HFF-Myc (cell line): ENCODE results near the gene UBE2D2.

Source experiments
- DNase-seq: peaks from one replicate; pipeline ENCODE4 v3.0.0-alpha.2; 2011; ENCODE audit warnings: low read depth; ENCODE audit errors: extremely low read depth
- H3K4me3 ChIP-seq: replicated peaks from 2 replicates; pipeline ENCODE4 v1.5.1; 2011; ENCODE audit warnings: low read depth, mild to moderate bottlenecking, control low read depth, low read length
- TF ChIP-seq, protein P1 (sequence below): IDR thresholded peaks from 2 replicates; pipeline ENCODE4 v1.5.1; 2012; ENCODE audit warnings: mild to moderate bottlenecking, low read depth, low read length, control low read depth; ENCODE audit errors: missing control alignments

Gene UBE2D2

DNA sequence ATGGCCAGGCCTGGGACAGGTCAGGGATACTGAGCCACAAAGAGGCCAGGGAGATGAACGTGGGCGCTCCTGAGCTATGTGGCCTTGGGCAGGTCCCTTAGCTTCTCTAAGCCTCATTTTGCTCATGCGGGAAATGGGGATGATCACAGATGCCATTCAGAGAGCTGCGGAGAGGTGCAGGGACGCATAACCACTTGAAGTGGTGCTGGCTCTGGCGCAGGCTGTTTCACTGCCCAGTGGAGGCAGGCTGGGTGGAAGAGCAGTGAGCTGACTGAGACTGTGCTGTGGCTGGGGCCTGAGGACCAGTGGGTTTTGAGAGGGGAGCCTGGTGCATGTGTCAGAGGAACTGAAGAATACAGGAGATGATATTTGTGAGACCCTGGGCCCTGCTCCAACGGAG is 105.4 kb downstream of the UBE2D2 start:
- no peak overlapping the region for H3K4me3 ChIP-seq
- TF ChIP-seq, protein P1, sequence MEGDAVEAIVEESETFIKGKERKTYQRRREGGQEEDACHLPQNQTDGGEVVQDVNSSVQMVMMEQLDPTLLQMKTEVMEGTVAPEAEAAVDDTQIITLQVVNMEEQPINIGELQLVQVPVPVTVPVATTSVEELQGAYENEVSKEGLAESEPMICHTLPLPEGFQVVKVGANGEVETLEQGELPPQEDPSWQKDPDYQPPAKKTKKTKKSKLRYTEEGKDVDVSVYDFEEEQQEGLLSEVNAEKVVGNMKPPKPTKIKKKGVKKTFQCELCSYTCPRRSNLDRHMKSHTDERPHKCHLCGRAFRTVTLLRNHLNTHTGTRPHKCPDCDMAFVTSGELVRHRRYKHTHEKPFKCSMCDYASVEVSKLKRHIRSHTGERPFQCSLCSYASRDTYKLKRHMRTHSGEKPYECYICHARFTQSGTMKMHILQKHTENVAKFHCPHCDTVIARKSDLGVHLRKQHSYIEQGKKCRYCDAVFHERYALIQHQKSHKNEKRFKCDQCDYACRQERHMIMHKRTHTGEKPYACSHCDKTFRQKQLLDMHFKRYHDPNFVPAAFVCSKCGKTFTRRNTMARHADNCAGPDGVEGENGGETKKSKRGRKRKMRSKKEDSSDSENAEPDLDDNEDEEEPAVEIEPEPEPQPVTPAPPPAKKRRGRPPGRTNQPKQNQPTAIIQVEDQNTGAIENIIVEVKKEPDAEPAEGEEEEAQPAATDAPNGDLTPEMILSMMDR: no peak
- DNase-seq: no peak

DNA sequence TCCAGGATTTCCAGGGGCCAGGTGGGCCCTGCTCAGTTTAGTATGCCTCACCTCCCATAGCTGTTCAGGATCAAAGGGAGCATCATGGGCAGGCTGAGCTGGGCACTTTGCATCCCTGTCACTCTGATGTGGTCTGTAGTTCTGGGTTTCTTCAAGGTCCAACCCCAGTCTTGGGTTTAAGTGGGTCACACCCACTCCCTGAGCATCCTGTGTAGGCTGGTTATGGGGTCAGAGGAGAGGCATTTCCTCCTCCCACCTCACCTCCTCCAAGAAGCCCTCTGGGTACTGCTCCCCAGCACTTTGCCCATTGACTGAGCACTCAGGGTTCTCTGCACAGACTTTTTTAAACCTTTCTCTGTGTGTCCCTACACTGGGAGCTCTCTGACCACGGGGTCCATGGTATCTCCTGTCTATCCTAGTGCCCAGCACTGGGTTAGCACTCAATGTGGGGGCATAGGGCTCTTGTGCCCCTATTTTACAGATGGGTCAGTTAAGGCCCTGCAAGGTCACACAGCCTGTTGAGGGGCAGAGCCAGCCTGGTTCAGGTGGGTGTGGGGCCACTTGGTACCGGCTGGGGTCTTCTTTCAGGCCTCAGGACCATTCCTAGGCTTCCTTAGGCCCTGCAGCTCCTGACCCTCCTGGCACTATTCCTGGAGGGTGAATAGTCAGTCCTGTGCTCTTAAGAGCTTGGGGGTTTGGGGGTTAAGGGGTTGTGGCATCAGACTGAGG is 106.0 kb downstream of the UBE2D2 start:
- H3K4me3 ChIP-seq: no peak overlapping the region
- DNase-seq: no peak
- TF ChIP-seq, protein P1: no peak

DNA sequence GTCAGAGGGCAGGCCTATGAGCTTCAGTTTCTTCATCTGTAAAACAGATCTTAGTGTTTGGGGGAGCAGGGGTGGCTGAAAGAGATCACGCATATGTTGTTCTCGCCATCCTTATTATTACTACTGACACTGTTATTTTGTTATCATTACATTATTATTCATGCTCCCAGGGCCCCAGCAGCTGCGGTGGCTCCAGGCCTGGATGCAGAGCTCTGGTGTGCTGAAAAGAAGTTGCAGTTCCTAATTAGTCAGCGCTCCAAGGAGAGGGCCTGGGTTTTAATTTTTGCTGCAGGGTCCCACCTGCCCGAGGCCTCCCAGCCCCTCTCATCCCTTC is 106.6 kb downstream of the UBE2D2 start:
- peak overlapping the region; percentile 31 for H3K4me3 ChIP-seq
- no peak for DNase-seq
- TF ChIP-seq, protein P1: no peak

DNA sequence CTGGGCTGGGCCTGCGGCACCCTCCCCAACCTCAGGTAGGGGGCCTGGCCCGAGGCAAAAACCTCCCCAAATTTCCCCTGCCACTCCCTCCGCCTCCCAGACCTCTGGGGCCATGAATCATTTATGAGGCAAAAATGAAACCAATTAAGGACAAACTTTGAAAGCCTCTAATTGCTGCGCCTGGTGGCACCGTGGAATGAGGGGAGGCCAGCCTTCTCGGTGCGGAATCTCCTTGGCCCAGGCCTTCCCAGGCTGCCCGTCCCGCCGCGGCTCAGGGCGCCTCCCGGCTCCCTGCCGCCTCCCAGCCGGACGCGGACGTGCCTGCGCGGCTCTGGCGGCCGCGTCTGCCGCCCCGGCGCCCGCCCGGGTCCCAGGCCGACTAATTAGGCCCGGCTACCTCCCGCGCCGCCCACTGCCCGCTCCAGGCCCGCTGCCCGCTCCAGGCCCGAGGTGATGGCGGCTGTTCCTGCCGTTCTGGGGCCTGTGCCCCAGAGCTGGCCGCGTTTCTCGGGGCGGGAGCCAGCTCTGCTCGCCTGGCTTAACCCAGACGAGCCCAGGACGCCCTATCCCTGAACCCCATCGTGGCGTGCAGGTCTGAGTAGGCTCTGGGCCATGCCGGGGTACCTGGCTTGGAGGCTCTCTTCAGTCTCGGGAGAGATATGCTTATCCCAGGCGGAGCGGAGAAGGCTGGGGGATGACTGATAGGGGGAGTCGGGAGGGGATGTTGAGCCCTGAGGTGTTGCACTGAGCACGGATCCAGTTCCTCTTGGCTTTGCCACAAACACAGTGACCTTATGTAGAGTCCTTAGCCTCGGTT is 107.1 kb downstream of the UBE2D2 start:
- no peak for DNase-seq
- TF ChIP-seq, protein P1: no peak
- H3K4me3 ChIP-seq: peak overlapping the region; percentile 31

DNA sequence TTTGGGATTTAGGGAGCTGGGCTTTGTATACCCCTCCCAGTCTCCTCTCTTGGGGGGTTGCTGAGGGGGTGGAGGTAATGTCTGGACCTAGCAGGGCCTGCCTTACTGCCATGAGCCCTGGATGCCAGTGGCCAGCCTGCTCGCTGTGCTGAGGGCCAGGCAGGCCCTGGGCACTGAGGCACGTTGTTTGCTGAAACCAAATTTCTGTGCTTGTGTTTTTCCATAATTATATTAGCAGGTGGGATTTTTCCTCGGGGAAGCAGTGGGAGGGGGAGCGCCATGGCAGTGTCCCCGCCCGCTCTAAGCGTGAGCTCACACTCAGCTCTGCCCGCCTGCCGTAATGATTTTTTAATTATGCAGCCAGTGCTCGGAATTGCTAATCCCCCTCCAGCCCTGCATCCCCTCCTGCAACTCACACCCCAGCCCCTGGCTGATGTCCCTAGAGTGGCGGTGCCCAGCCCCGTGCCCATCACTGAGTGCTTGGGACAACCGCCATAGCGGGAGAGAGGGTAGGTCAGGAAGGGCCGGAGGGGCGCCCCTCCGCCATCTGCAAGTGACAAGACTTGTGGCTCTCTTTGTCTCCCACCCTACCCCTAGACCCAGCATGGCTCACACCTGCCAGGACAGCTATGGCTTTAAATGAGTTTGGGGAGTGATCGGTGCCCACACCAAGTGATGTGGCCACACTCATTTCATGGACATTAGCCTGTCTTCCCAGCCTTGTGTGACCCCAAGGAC is 108.0 kb downstream of the UBE2D2 start:
- peak overlapping the region; percentile 31; the same call in 1 of the 2 replicates for H3K4me3 ChIP-seq
- DNase-seq: no peak
- TF ChIP-seq, protein P1: no peak

DNA sequence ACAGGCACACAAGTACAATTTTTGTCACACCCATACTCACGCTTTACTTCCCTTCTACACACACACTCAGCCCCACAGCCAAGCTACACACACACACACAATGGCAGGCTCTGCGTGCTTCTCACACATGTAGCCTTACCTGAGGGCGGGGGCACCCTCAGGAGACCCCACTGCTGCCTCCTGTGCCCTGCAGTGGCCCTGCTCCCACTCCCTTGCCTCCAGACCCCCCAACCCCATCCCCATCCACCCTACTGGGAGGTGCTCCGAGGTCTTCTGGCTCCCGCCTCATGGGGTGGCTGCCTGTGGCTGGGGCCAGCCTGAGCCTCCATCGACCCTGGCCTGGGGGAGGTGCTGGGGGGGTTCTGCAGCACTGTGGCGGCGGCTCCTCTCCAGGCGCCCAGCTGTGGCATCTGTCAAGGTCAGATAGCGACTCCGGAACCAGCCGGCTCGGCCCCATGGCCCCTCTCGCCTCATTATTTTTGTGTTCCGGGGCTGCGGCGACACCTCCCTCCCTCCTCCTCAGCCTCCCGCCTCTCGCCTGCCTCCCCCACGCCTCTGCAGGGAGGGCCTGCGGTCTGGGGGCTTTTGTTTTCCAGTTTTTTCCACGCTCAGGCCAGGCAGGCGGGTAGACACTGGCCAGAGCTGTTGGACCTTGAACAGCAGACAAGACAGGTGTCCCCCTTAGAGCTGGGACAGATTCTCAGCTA is 108.7 kb downstream of the UBE2D2 start:
- no peak overlapping the region for H3K4me3 ChIP-seq
- no peak for DNase-seq

More for the DNA sequence above, 108.7 kb downstream of the UBE2D2 start:
- TF ChIP-seq, protein P1: no peak
